Endothelial cell of umbilical vein (primary cell): Measurements from ENCODE around the gene OR56A1. TPM values are rescaled to one million over a fixed set of nuclear protein-coding genes. Genes with fewer than 3 reads are reported as not detected.
A peak's percentile ranks its signal among the peaks of the same experiment; 100 is the strongest.

Experiments
- BruUV-seq: library from RNA; stranded (reverse); fragments of 400-500 nt; replicated peaks from 2 replicates; lab custom pipeline; 2021; lab: Mats Ljungman, UMichigan
- CTCF ChIA-PET: fragments of 300-600, 350-600 bp; sonication (Branson Sonifier 250); formaldehyde crosslinking; loops from one replicate; lab custom pipeline; 2021; ENCODE audit warnings: antibody characterized with exemption, inconsistent platforms; lab: Charles Lee
- POLR2A ChIA-PET: fragments of 300-600, 350-600 bp; sonication (Branson Sonifier 250); formaldehyde crosslinking; loops from one replicate; lab custom pipeline; 2021; ENCODE audit warnings: antibody characterized with exemption, inconsistent platforms; lab: Charles Lee
- DNase-seq: peaks from one replicate; pipeline ENCODE4 v3.0.0-alpha.2; 2011; ENCODE audit warnings: low read depth, low spot score
- FAIRE-seq: peaks from 2 replicates; lab custom pipeline; 2011; peaks lifted over from hg19 to GRCh38; lab: Jason Lieb, UNC
- H2AFZ ChIP-seq: 2 replicates; pipeline ENCODE4 v1.6.0; 2012; ENCODE audit warnings: low read depth, low read length, control low read depth, inconsistent platforms
- H3K27ac ChIP-seq: 2 replicates; pipeline ENCODE4 v1.5.1; 2011; ENCODE audit warnings: low read depth, mild to moderate bottlenecking, control low read depth, low read length, moderate library complexity; ENCODE audit not compliant: insufficient read depth
- H3K27me3 ChIP-seq, 2 experiments: 2 replicates each; pipeline versions ENCODE4 v1.6.0 to v1.6.1; 2011; ENCODE audit warnings: low read length in 2 of 2, mixed read lengths in 1 of 2; ENCODE audit not compliant: control insufficient read depth in 2 of 2, insufficient read depth in 2 of 2
- H3K36me3 ChIP-seq, 2 experiments: 2 replicates in 1 of 2; 3 replicates in 1 of 2; pipeline ENCODE4 v1.5.1; 2011; ENCODE audit warnings: low read length in 2 of 2, mild to moderate bottlenecking in 1 of 2, moderate library complexity in 1 of 2; ENCODE audit not compliant: control insufficient read depth in 2 of 2, insufficient read depth in 2 of 2; ENCODE audit errors: extremely low read depth in 1 of 2
- H3K4me1 ChIP-seq: 3 replicates; pipeline ENCODE4 v1.5.1; 2011; ENCODE audit warnings: mild to moderate bottlenecking, low read length; ENCODE audit not compliant: control insufficient read depth, insufficient read depth; ENCODE audit errors: extremely low read depth
- H3K4me2 ChIP-seq: 2 replicates; pipeline ENCODE4 v1.6.1; 2011; ENCODE audit warnings: low read length, control low read depth, mixed read lengths; ENCODE audit not compliant: insufficient read depth
- H3K4me3 ChIP-seq, 3 experiments: fragments of 200-600 bp in 1 of 3; sonication (generic), shearing (Covaris generic) in 1 of 3; replicated peaks in 1 of 3; 2 replicates each; pipeline ENCODE4 v1.5.1; 2011 to 2016; ENCODE audit warnings: control low read depth in 3 of 3, low read length in 3 of 3, mild to moderate bottlenecking in 2 of 3, inconsistent platforms in 1 of 3, low read depth in 1 of 3, moderate library complexity in 1 of 3; ENCODE audit not compliant: insufficient read depth in 1 of 3
- H3K79me2 ChIP-seq: 2 replicates; pipeline ENCODE4 v1.6.0; 2012; ENCODE audit warnings: low read length, inconsistent platforms; ENCODE audit not compliant: control insufficient read depth, insufficient read depth
- H3K9ac ChIP-seq: replicated peaks from 2 replicates; pipeline ENCODE3; 2011; ENCODE audit warnings: low read length, control low read depth; ENCODE audit not compliant: insufficient read depth; ENCODE audit errors: extremely low read depth
- H3K9me1 ChIP-seq: replicated peaks from 3 replicates; pipeline ENCODE4 v1.6.0; 2011; ENCODE audit warnings: mild to moderate bottlenecking, low read length; ENCODE audit not compliant: control insufficient read depth, insufficient read depth; ENCODE audit errors: extremely low read depth
- H3K9me3 ChIP-seq: replicated peaks from 2 replicates; pipeline ENCODE4 v1.5.1; 2012; ENCODE audit warnings: low read length, inconsistent platforms; ENCODE audit not compliant: control insufficient read depth, insufficient read depth
- H4K20me1 ChIP-seq: replicated peaks from 2 replicates; pipeline ENCODE3; 2011; ENCODE audit warnings: mild to moderate bottlenecking, low read length; ENCODE audit not compliant: control insufficient read depth, insufficient read depth; ENCODE audit errors: extremely low read depth
- EZH2 ChIP-seq: IDR thresholded peaks from 2 replicates; pipeline ENCODE4 v1.6.1; 2012; ENCODE audit warnings: borderline replicate concordance, low read depth, mild to moderate bottlenecking, moderate library complexity, low read length, inconsistent platforms; ENCODE audit not compliant: severe bottlenecking
- FOS ChIP-seq: IDR thresholded peaks from 2 replicates; pipeline ENCODE4 v1.6.1; 2011; ENCODE audit warnings: mild to moderate bottlenecking, low read length, moderate library complexity, borderline replicate concordance; ENCODE audit not compliant: insufficient read depth
- GATA2 ChIP-seq: IDR thresholded peaks from 2 replicates; pipeline ENCODE4 v1.7.0; 2011; ENCODE audit warnings: low read depth, mild to moderate bottlenecking, moderate library complexity, mixed read lengths, low read length; ENCODE audit not compliant: insufficient read length, insufficient read depth
- JUN ChIP-seq: IDR thresholded peaks from 2 replicates; pipeline ENCODE4 v1.6.1; 2011; ENCODE audit warnings: borderline replicate concordance, low read depth; ENCODE audit not compliant: insufficient read length, insufficient read depth
- MAX ChIP-seq: IDR thresholded peaks from 2 replicates; pipeline ENCODE4 v1.6.1; 2011; ENCODE audit not compliant: insufficient read depth, insufficient read length
- MYC ChIP-seq: IDR thresholded peaks from one replicate; pipeline ENCODE4 v1.6.1; 2011; ENCODE audit warnings: mild to moderate bottlenecking, low read depth, low read length
- POLR2A ChIP-seq: IDR thresholded peaks from 2 replicates; pipeline ENCODE4 v1.6.1; 2012; ENCODE audit warnings: low read depth, mild to moderate bottlenecking, control low read depth, low read length
- POLR2AphosphoS5 ChIP-seq: IDR thresholded peaks from 2 replicates; pipeline ENCODE4 v1.6.1; 2012; ENCODE audit warnings: low read depth, mild to moderate bottlenecking, control low read depth, low read length, moderate library complexity; ENCODE audit not compliant: insufficient read depth
- dilution Hi-C: fragments of 300-500 bp; cut with MboI; formaldehyde crosslinking; loops from one replicate; pipeline ENCODE4 v1.15.0; 2019; ENCODE audit warnings: low sequenced_read_pairs; ENCODE audit not compliant: extremely low pct_ligation_motif_present
- intact Hi-C: fragments of 100-400 bp; cut with micrococcal nuclease; formaldehyde crosslinking; loops from one replicate; pipeline ENCODE4 v1.10.0; 2022
- polyA plus RNA-seq, 4 experiments: library from polyadenylated mRNA; depleted of rRNA in 3 of 4; stranded (reverse) in 3 of 4; unstranded in 1 of 4; fragments of >200 nt; gene quantifications; 2 replicates each; pipeline versions ENCODE4 v1.2.1 to v1.2.3, GENCODE V29; 2011 to 2012; ENCODE audit warnings: missing spikeins in 1 of 4
- total RNA-seq: library from RNA; stranded (reverse); gene quantifications from 2 replicates; pipeline ENCODE4 v1.2.3, GENCODE V29; 2021
- TF ChIP-seq, protein P1 (sequence below), 2 donors: IDR thresholded peaks; 1 replicate in 1 of 2; 2 replicates in 1 of 2; pipeline ENCODE4 v1.5.1; 2011; ENCODE audit warnings: low read length in 2 of 2, mild to moderate bottlenecking in 2 of 2, moderate library complexity in 2 of 2, control low read depth in 1 of 2, inconsistent platforms in 1 of 2, low read depth in 1 of 2; ENCODE audit not compliant: insufficient read depth in 1 of 2; ENCODE audit errors: extremely low read depth in 1 of 2

OR56A1 gene
- total and polyA plus RNA-seq, 2 donors (not counting 3 experiments of a cell fraction or from before 2014, with no cell fraction given) = not detected

DNA sequence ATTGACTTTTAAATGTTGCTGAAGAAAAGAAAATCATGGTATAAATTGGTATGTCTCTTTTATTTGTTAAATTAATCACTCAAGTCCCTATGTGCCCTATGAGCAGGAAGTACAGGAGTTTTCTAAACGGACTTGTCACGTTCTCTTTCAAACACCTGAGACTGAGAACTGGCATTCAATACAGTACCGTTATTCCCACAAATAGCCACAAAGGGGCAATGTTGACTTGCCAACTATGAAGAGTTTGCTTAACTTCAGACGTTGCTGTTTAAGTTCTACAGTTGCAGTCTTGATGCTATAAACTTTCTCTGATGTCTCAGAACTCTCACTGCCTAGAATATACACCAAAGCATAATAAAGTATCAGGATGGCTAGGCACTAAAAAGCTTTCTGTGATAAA lies 7.6 kb downstream of the OR56A1 start:
- Histone ChIP-seq H3K27ac (no peak overlapping the region), H4K20me1 (no peaks in the 10 kb centered on the region), H3K36me3 (no peaks in the 10 kb centered on the region), H3K4me2 (no peak overlapping the region), H3K9me3 (no peaks in the 10 kb centered on the region), H3K9me1 (no peaks in the 10 kb centered on the region), H3K79me2 (no peaks in the 10 kb centered on the region), H3K4me3 (no peak overlapping the region), H3K9ac (no peak overlapping the region), H3K4me1 (no peaks in the 10 kb centered on the region), H2AFZ (no peak overlapping the region), H3K27me3 (peaks cover 5 to 9% of the 10 kb centered on the region in 2 experiments)
- ChIA-PET CTCF (interaction anchor here (0.6 to 7.4 kb wide), 17 partner anchors 18 to 356 kb away, joined by 3 to 149 read pairs (median 5); partner anchors contain the start of gene CAVIN3), POLR2A (no interaction called here)
- DNase-seq = peak; percentile 70
- peak; percentile 81 for FAIRE-seq
- intact Hi-C loops = loop anchor here (1.0 to 2.0 kb wide), 4 partner anchors 275 to 340 kb away; no protein-coding TSS in a partner anchor
- TF ChIP-seq, protein P1, sequence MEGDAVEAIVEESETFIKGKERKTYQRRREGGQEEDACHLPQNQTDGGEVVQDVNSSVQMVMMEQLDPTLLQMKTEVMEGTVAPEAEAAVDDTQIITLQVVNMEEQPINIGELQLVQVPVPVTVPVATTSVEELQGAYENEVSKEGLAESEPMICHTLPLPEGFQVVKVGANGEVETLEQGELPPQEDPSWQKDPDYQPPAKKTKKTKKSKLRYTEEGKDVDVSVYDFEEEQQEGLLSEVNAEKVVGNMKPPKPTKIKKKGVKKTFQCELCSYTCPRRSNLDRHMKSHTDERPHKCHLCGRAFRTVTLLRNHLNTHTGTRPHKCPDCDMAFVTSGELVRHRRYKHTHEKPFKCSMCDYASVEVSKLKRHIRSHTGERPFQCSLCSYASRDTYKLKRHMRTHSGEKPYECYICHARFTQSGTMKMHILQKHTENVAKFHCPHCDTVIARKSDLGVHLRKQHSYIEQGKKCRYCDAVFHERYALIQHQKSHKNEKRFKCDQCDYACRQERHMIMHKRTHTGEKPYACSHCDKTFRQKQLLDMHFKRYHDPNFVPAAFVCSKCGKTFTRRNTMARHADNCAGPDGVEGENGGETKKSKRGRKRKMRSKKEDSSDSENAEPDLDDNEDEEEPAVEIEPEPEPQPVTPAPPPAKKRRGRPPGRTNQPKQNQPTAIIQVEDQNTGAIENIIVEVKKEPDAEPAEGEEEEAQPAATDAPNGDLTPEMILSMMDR (IDR thresholded peaks at IDR 0.05; ENCODE audit: extremely low read depth in 1 of 2, insufficient read depth in 1 of 2, low read depth in 1 of 2, low read length in 2 of 2) = peak; percentile 36 to 46
- no peak for TF ChIP-seq MAX
- dilution Hi-C loops = no loop called here
- BruUV-seq = no TSS peak

DNA sequence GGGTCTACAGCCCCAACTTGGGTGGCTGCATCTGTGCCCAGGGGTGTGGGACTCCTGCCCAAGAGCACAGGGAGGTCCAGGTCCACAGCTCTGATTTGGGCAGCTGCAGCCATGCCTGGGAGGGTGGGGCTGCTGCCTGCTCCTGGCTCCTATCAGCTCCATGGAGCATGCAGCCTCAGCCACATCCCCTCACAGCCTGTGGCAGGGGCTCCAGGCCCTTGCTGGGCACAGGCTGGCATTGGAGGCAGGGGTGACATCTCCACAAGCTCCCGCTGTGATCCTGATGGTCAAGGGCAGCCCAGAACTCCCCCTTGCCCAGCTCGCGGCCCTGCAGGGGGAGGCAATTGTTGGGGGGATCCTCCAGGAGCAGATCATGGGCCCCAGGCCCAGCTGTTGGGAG lies 17.5 kb downstream of the OR56A1 start:
- DNase-seq (no peak), FAIRE-seq (no peak)
- Histone ChIP-seq H3K4me3 (no peak overlapping the region), H3K36me3 (no peaks in the 10 kb centered on the region), H3K79me2 (no peaks in the 10 kb centered on the region), H3K4me1 (no peaks in the 10 kb centered on the region), H3K4me2 (no peak overlapping the region), H3K27ac (no peak overlapping the region), H2AFZ (no peak overlapping the region), H3K27me3 (peaks cover 0 to 6% of the 10 kb centered on the region in 2 experiments), H3K9me1 (no peaks in the 10 kb centered on the region), H3K9me3 (no peaks in the 10 kb centered on the region), H4K20me1 (no peaks in the 10 kb centered on the region), H3K9ac (no peak overlapping the region)
- no TSS peak for BruUV-seq
- intact Hi-C loops = no loop called here
- TF ChIP-seq GATA2 = no peak
- TF ChIP-seq JUN = no peak
- TF ChIP-seq MAX = no peak
- TF ChIP-seq POLR2AphosphoS5 = no peak
- no peak for TF ChIP-seq MYC
- no peak for TF ChIP-seq POLR2A
- TF ChIP-seq, protein P1 (IDR thresholded peaks at IDR 0.05; ENCODE audit: extremely low read depth in 1 of 2, insufficient read depth in 1 of 2, low read depth in 1 of 2, low read length in 2 of 2) = no peak
- TF ChIP-seq EZH2 = no peak
- no peak for TF ChIP-seq FOS
- dilution Hi-C loops = no loop called here
- CTCF ChIA-PET = no interaction called here
- POLR2A ChIA-PET = no interaction called here
